ENCODE measurements around the gene CEACAM16. TPM values are rescaled to one million over a fixed set of nuclear protein-coding genes. Genes with fewer than 3 reads are reported as not detected.

CEACAM16 gene
- total RNA-seq, 1 experiment from 2014 or later: not detected

GRCh38 chr19:44752816-44753625 is 54.1 kb downstream of the CEACAM16 start:
- Histone ChIP-seq H3K27me3 (ENCODE audit: insufficient read depth, low read length) (no peaks in the 10 kb centered on the region), H3K4me2 (ENCODE audit: low read length) (peak overlapping the region; percentile 98), H2AFZ (ENCODE audit: low read depth, low read length, poor library complexity, severe bottlenecking) (no peak overlapping the region), H3K27ac (ENCODE audit: low read depth, low read length) (peak overlapping the region; percentile 95), H3K4me3 (replicated peaks in 1 of 2; ENCODE audit: low read depth in 1 of 2, low read length in 2 of 2) (peak overlapping the region; percentile 50 to 70), H3K9ac (ENCODE audit: low read length) (peak overlapping the region; percentile 82), H3K36me3 (ENCODE audit: control insufficient read depth in 1 of 2, insufficient read depth in 2 of 2, low read length in 2 of 2) (peaks cover 4 to 5% of the 10 kb centered on the region in 2 experiments; a peak in 3 of 4 replicates), H3K4me1 (ENCODE audit: control insufficient read depth in 1 of 2, insufficient read depth in 2 of 2, low read length in 2 of 2) (peaks cover 35 to 68% of the 10 kb centered on the region in 2 experiments), H4K20me1 (ENCODE audit: insufficient read depth) (no peaks in the 10 kb centered on the region), H3K9me3 (ENCODE audit: control insufficient read depth in 1 of 2, insufficient read depth in 1 of 2, low read depth in 1 of 2, low read length in 2 of 2) (no peaks in the 10 kb centered on the region), H3K9me2 (ENCODE audit: insufficient read depth) (no peaks in the 10 kb centered on the region), H3K79me2 (ENCODE audit: insufficient read depth, low read length) (peaks cover 30% of the 10 kb centered on the region)
- ChIA-PET RAD21 (ENCODE audit: low non-redundant PET in 1 of 2, low total read pairs in 2 of 2, uncharacterized antibody in 2 of 2, unreplicated experiment in 2 of 2) (interaction anchor here (0.8 to 2.3 kb wide), 4 partner anchors 11 to 29 kb away, joined by 3 to 12 read pairs (median 6); no protein-coding TSS in a partner anchor), POLR2A (interaction anchor here (0.8 to 2.8 kb wide), 6 partner anchors 10 to 29 kb away, joined by 3 to 36 read pairs (median 4); no protein-coding TSS in a partner anchor), CTCF (interaction anchor here (1.3 to 3.2 kb wide), 3 partner anchors 18 to 29 kb away, joined by 4 to 20 read pairs (median 6); no protein-coding TSS in a partner anchor)
- BruUV-seq (replicated peaks): TSS peak; percentile 74
- no peak for DNase-seq (ENCODE audit: low read depth, low spot score)
- intact Hi-C loops (cut with micrococcal nuclease): no loop called here
- peak; percentile 67 for ATAC-seq
- TF ChIP-seq POLR2AphosphoS5 (IDR thresholded peaks at IDR 0.05; ENCODE audit: low read depth, low read length) (peak; percentile 48; the same call in 1 of the 2 replicates), ELF1 (IDR thresholded peaks at IDR 0.05; ENCODE audit: borderline replicate concordance, low read depth) (no peak), ZNF274 (IDR thresholded peaks at IDR 0.05; ENCODE audit: low read depth, low read length) (no peak), ZFX (IDR thresholded peaks at IDR 0.05) (no peak), SIN3A (IDR thresholded peaks at IDR 0.05; ENCODE audit: low read depth) (peak; percentile 78), RAD21 (IDR thresholded peaks at IDR 0.05; ENCODE audit: low read depth) (no peak), YY1 (IDR thresholded peaks at IDR 0.05; ENCODE audit: extremely low read depth, insufficient replicate concordance, low read depth, low read length) (peak; percentile 14), EZH2 (IDR thresholded peaks at IDR 0.05) (no peak), SRF (IDR thresholded peaks at IDR 0.05; ENCODE audit: low read depth) (no peak), EZH2phosphoT487 (IDR thresholded peaks at IDR 0.05; ENCODE audit: borderline replicate concordance) (no peak), TCF7L2 (IDR thresholded peaks at IDR 0.05; ENCODE audit: borderline replicate concordance, extremely low read depth, insufficient read depth, insufficient read length) (peak; percentile 61), JUND (IDR thresholded peaks at IDR 0.05) (no peak), ATF3 (IDR thresholded peaks at IDR 0.05) (no peak), CBX3 (IDR thresholded peaks at IDR 0.05; ENCODE audit: low read depth) (0 out of 2 replicates have a peak, but pooled peaks have one; percentile 59), FOSL1 (IDR thresholded peaks at IDR 0.05; ENCODE audit: low read depth) (no peak), EGR1 (IDR thresholded peaks at IDR 0.05; ENCODE audit: low read depth) (no peak; the same call in 1 of the 2 replicates), POLR2A (IDR thresholded peaks at IDR 0.05; ENCODE audit: borderline replicate concordance, extremely low read depth, insufficient read depth, insufficient read length) (no peak), MAX (IDR thresholded peaks at IDR 0.05) (0 out of 2 replicates have a peak, but pooled peaks have one; percentile 33), SP1 (IDR thresholded peaks at IDR 0.05; ENCODE audit: low read depth) (peak; percentile 82), CEBPB (IDR thresholded peaks at IDR 0.05; ENCODE audit: low read depth) (no peak)
- TF ChIP-seq, protein P1, sequence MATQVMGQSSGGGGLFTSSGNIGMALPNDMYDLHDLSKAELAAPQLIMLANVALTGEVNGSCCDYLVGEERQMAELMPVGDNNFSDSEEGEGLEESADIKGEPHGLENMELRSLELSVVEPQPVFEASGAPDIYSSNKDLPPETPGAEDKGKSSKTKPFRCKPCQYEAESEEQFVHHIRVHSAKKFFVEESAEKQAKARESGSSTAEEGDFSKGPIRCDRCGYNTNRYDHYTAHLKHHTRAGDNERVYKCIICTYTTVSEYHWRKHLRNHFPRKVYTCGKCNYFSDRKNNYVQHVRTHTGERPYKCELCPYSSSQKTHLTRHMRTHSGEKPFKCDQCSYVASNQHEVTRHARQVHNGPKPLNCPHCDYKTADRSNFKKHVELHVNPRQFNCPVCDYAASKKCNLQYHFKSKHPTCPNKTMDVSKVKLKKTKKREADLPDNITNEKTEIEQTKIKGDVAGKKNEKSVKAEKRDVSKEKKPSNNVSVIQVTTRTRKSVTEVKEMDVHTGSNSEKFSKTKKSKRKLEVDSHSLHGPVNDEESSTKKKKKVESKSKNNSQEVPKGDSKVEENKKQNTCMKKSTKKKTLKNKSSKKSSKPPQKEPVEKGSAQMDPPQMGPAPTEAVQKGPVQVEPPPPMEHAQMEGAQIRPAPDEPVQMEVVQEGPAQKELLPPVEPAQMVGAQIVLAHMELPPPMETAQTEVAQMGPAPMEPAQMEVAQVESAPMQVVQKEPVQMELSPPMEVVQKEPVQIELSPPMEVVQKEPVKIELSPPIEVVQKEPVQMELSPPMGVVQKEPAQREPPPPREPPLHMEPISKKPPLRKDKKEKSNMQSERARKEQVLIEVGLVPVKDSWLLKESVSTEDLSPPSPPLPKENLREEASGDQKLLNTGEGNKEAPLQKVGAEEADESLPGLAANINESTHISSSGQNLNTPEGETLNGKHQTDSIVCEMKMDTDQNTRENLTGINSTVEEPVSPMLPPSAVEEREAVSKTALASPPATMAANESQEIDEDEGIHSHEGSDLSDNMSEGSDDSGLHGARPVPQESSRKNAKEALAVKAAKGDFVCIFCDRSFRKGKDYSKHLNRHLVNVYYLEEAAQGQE (IDR thresholded peaks at IDR 0.05; ENCODE audit: low read depth): no peak
- TF ChIP-seq, protein P2, sequence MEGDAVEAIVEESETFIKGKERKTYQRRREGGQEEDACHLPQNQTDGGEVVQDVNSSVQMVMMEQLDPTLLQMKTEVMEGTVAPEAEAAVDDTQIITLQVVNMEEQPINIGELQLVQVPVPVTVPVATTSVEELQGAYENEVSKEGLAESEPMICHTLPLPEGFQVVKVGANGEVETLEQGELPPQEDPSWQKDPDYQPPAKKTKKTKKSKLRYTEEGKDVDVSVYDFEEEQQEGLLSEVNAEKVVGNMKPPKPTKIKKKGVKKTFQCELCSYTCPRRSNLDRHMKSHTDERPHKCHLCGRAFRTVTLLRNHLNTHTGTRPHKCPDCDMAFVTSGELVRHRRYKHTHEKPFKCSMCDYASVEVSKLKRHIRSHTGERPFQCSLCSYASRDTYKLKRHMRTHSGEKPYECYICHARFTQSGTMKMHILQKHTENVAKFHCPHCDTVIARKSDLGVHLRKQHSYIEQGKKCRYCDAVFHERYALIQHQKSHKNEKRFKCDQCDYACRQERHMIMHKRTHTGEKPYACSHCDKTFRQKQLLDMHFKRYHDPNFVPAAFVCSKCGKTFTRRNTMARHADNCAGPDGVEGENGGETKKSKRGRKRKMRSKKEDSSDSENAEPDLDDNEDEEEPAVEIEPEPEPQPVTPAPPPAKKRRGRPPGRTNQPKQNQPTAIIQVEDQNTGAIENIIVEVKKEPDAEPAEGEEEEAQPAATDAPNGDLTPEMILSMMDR (IDR thresholded peaks at IDR 0.05 in 2 of 3, conservative IDR thresholded peaks at IDR 0.05 in 1 of 3; ENCODE audit: borderline replicate concordance in 1 of 3, insufficient read depth in 1 of 3, low read depth in 2 of 3, low read length in 2 of 3): peak in 2 of 3 experiments; percentile 15 to 19; a peak in 2 of 6 replicates

Data from HCT116 (cell line).